Measurements from ENCODE around the gene SLC11A2.
"Not testable (repeated sequence)": the region's sequence is repeated elsewhere in the genome, so short reads cannot be mapped to it uniquely, and the experiment has no call there.

SLC11A2 gene

GRCh38 chr12:50964432-50964831 lies 61.8 kb downstream of the SLC11A2 start:
- peaks cover 4% of the 10 kb centered on the region for H3K4me1 ChIP-seq (ENCODE audit: control insufficient read depth, insufficient read depth, low read length)
- no peak overlapping the region for H3K9ac ChIP-seq (ENCODE audit: low read length)
- no peaks in the 10 kb centered on the region for H3K36me3 ChIP-seq (ENCODE audit: control insufficient read depth, insufficient read depth, low read length, severe bottlenecking)
- no peak overlapping the region for H3K4me3 ChIP-seq (ENCODE audit: low read length)
- no peaks in the 10 kb centered on the region for H3K27me3 ChIP-seq (replicated peaks; ENCODE audit: control insufficient read depth, insufficient read depth, low read length)
- no peaks in the 10 kb centered on the region for H3K9me3 ChIP-seq (ENCODE audit: control insufficient read depth, low read length)
- DNase-seq (ENCODE audit: low read depth), result no peak

DNA sequence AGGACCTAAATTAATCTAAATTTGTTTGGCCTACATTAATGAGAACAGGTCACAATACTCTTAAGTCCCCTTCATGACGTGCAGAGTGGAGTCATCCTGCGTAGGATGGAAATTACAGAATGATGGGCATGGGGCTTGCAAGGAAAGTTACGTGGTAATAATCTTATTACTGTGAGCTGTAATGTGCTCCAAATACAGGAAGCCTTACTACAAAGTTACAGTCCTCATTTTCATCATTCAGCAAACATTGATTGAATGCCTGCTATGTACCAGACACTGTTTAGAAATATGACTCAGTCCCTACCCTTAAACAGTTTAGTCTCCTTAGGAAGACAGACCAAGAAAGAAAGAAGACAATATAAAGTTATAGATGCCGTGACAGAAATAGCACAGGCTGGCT lies 64.5 kb downstream of the SLC11A2 start:
- Histone ChIP-seq H3K9me3 (ENCODE audit: control insufficient read depth, low read length) (no peaks in the 10 kb centered on the region), H3K36me3 (ENCODE audit: control insufficient read depth, insufficient read depth, low read length, severe bottlenecking) (no peaks in the 10 kb centered on the region), H3K4me1 (ENCODE audit: control insufficient read depth, insufficient read depth, low read length) (peaks cover 4% of the 10 kb centered on the region), H3K27me3 (replicated peaks; ENCODE audit: control insufficient read depth, insufficient read depth, low read length) (no peaks in the 10 kb centered on the region), H3K4me3 (ENCODE audit: low read length) (no peak overlapping the region), H3K9ac (ENCODE audit: low read length) (no peak overlapping the region)
- DNase-seq (ENCODE audit: low read depth), result peak; percentile 48

- peaks cover 4% of the 10 kb centered on the region for H3K4me1 ChIP-seq (ENCODE audit: control insufficient read depth, insufficient read depth, low read length)
- peak; percentile 16 for DNase-seq (ENCODE audit: low read depth)
- no peaks in the 10 kb centered on the region for H3K36me3 ChIP-seq (ENCODE audit: control insufficient read depth, insufficient read depth, low read length, severe bottlenecking)
- no peak overlapping the region for H3K9ac ChIP-seq (ENCODE audit: low read length)
- no peaks in the 10 kb centered on the region for H3K9me3 ChIP-seq (ENCODE audit: control insufficient read depth, low read length)
- H3K4me3 ChIP-seq (ENCODE audit: low read length), result no peak overlapping the region
- H3K27me3 ChIP-seq (replicated peaks; ENCODE audit: control insufficient read depth, insufficient read depth, low read length), result no peaks in the 10 kb centered on the region
These were observed 66.1 kb downstream of the SLC11A2 start for GRCh38 chr12:50960130-50960529.

- DNase-seq (ENCODE audit: low read depth), result no peak
- Histone ChIP-seq H3K9ac (ENCODE audit: low read length) (no peak overlapping the region), H3K4me1 (ENCODE audit: control insufficient read depth, insufficient read depth, low read length) (peaks cover 8% of the 10 kb centered on the region)
These were observed 70.5 kb downstream of the SLC11A2 start for GRCh38 chr12:50955697-50956096.

GRCh38 chr12:50955288-50955687 lies 70.9 kb downstream of the SLC11A2 start:
- Histone ChIP-seq H3K9me3 (ENCODE audit: control insufficient read depth, low read length) (no peaks in the 10 kb centered on the region), H3K4me1 (ENCODE audit: control insufficient read depth, insufficient read depth, low read length) (peaks cover 9% of the 10 kb centered on the region), H3K4me3 (ENCODE audit: low read length) (no peak overlapping the region), H3K27me3 (replicated peaks; ENCODE audit: control insufficient read depth, insufficient read depth, low read length) (no peaks in the 10 kb centered on the region), H3K36me3 (ENCODE audit: control insufficient read depth, insufficient read depth, low read length, severe bottlenecking) (no peaks in the 10 kb centered on the region), H3K9ac (ENCODE audit: low read length) (no peak overlapping the region)
- DNase-seq (ENCODE audit: low read depth), result no peak

More at GRCh38 chr12:50955697-50956096, 70.5 kb downstream of the SLC11A2 start:
- Histone ChIP-seq H3K4me3 (ENCODE audit: low read length) (no peak overlapping the region), H3K27me3 (replicated peaks; ENCODE audit: control insufficient read depth, insufficient read depth, low read length) (no peaks in the 10 kb centered on the region), H3K36me3 (ENCODE audit: control insufficient read depth, insufficient read depth, low read length, severe bottlenecking) (no peaks in the 10 kb centered on the region), H3K9me3 (ENCODE audit: control insufficient read depth, low read length) (no peaks in the 10 kb centered on the region)

- H3K4me3 ChIP-seq (ENCODE audit: low read length); H3K9me3 ChIP-seq (ENCODE audit: control insufficient read depth, low read length); H3K27me3 ChIP-seq (replicated peaks; ENCODE audit: control insufficient read depth, insufficient read depth, low read length); H3K4me1 ChIP-seq (ENCODE audit: control insufficient read depth, insufficient read depth, low read length); H3K9ac ChIP-seq (ENCODE audit: low read length); H3K36me3 ChIP-seq (ENCODE audit: control insufficient read depth, insufficient read depth, low read length, severe bottlenecking); DNase-seq (ENCODE audit: low read depth): not testable (repeated sequence)
These were observed 71.4 kb downstream of the SLC11A2 start for GRCh38 chr12:50954789-50955188.

DNA sequence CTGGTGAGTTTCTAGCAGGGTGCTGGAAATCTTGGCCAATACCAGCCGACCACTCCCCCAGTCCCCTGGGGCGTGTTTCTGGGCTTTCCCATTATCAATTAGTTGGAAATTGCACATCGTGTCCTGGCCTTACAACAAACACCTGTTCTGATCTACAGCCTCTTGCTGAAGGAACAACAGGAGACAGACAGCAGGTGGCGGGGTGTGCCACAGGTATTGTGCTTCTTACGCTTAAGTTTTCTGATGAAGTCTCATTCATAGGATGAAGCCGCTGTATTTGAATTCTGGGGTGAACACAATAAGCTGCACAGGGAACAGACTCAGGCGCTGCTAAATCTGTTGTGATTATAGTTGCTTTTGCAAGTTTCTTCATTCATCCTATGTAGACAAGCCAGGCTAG lies 73.1 kb downstream of the SLC11A2 start:
- Histone ChIP-seq H3K4me3 (ENCODE audit: low read length) (no peak overlapping the region), H3K27me3 (replicated peaks; ENCODE audit: control insufficient read depth, insufficient read depth, low read length) (no peaks in the 10 kb centered on the region), H3K4me1 (ENCODE audit: control insufficient read depth, insufficient read depth, low read length) (peaks cover 9% of the 10 kb centered on the region), H3K36me3 (ENCODE audit: control insufficient read depth, insufficient read depth, low read length, severe bottlenecking) (no peaks in the 10 kb centered on the region), H3K9ac (ENCODE audit: low read length) (no peak overlapping the region), H3K9me3 (ENCODE audit: control insufficient read depth, low read length) (no peaks in the 10 kb centered on the region)
- no peak for DNase-seq (ENCODE audit: low read depth)

GRCh38 chr12:50952510-50952909 lies 73.7 kb downstream of the SLC11A2 start, which contains the start of gene HIGD1C:
Gene HIGD1C (plus strand): TSS chr12:50952544. CDS start chr12:50953999, 1,455 bp downstream.
- H3K27me3 ChIP-seq (replicated peaks; ENCODE audit: control insufficient read depth, insufficient read depth, low read length), result no peaks in the 10 kb centered on the region
- no peak within 1 kb of the TSS for H3K9ac ChIP-seq (ENCODE audit: low read length)
- H3K4me3 ChIP-seq (ENCODE audit: low read length), result no peak within 1 kb of the TSS
- DNase-seq (ENCODE audit: low read depth), result no peak
- no peaks in the 10 kb centered on the region for H3K9me3 ChIP-seq (ENCODE audit: control insufficient read depth, low read length)
- no peaks in the 10 kb centered on the region for H3K36me3 ChIP-seq (ENCODE audit: control insufficient read depth, insufficient read depth, low read length, severe bottlenecking)
- peaks cover 12% of the 10 kb centered on the region for H3K4me1 ChIP-seq (ENCODE audit: control insufficient read depth, insufficient read depth, low read length)

DNA sequence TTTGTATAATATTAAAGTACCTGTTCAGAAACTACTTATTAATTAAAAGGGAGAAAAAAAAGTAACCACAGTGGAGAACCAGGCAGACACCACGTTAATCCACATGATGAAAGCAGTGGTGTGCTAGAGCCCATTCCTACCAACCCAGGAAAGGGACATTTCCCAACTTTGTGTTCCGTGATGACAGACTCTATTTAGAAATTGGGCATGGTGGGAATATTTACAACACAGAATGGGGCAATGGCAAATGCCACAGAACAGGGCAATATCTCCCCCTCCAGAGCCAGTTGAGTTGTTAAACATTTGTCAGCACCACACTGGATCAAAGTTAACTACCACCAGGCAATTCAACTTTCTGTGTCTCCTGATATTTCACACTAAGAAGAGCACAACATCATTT lies 75.1 kb downstream of the SLC11A2 start:
- DNase-seq (ENCODE audit: low read depth), result no peak
- Histone ChIP-seq H3K4me1 (ENCODE audit: control insufficient read depth, insufficient read depth, low read length) (peaks cover 12% of the 10 kb centered on the region), H3K9ac (ENCODE audit: low read length) (no peak overlapping the region), H3K9me3 (ENCODE audit: control insufficient read depth, low read length) (no peaks in the 10 kb centered on the region), H3K36me3 (ENCODE audit: control insufficient read depth, insufficient read depth, low read length, severe bottlenecking) (no peaks in the 10 kb centered on the region), H3K27me3 (replicated peaks; ENCODE audit: control insufficient read depth, insufficient read depth, low read length) (no peaks in the 10 kb centered on the region), H3K4me3 (ENCODE audit: low read length) (no peak overlapping the region)

GRCh38 chr12:50949801-50950302 lies 76.3 kb downstream of the SLC11A2 start:
- Histone ChIP-seq H3K36me3 (ENCODE audit: control insufficient read depth, insufficient read depth, low read length, severe bottlenecking) (no peaks in the 10 kb centered on the region), H3K4me3 (ENCODE audit: low read length) (no peak overlapping the region), H3K9ac (ENCODE audit: low read length) (no peak overlapping the region), H3K4me1 (ENCODE audit: control insufficient read depth, insufficient read depth, low read length) (peaks cover 12% of the 10 kb centered on the region), H3K27me3 (replicated peaks; ENCODE audit: control insufficient read depth, insufficient read depth, low read length) (no peaks in the 10 kb centered on the region), H3K9me3 (ENCODE audit: control insufficient read depth, low read length) (no peaks in the 10 kb centered on the region)
- no peak for DNase-seq (ENCODE audit: low read depth)

- Histone ChIP-seq H3K9ac (ENCODE audit: low read length) (no peak overlapping the region), H3K27me3 (replicated peaks; ENCODE audit: control insufficient read depth, insufficient read depth, low read length) (no peaks in the 10 kb centered on the region), H3K9me3 (ENCODE audit: control insufficient read depth, low read length) (no peaks in the 10 kb centered on the region), H3K4me3 (ENCODE audit: low read length) (no peak overlapping the region), H3K36me3 (ENCODE audit: control insufficient read depth, insufficient read depth, low read length, severe bottlenecking) (no peaks in the 10 kb centered on the region), H3K4me1 (ENCODE audit: control insufficient read depth, insufficient read depth, low read length) (peaks cover 12% of the 10 kb centered on the region)
- no peak for DNase-seq (ENCODE audit: low read depth)
These were observed 77.4 kb downstream of the SLC11A2 start for GRCh38 chr12:50948798-50949197.

DNA sequence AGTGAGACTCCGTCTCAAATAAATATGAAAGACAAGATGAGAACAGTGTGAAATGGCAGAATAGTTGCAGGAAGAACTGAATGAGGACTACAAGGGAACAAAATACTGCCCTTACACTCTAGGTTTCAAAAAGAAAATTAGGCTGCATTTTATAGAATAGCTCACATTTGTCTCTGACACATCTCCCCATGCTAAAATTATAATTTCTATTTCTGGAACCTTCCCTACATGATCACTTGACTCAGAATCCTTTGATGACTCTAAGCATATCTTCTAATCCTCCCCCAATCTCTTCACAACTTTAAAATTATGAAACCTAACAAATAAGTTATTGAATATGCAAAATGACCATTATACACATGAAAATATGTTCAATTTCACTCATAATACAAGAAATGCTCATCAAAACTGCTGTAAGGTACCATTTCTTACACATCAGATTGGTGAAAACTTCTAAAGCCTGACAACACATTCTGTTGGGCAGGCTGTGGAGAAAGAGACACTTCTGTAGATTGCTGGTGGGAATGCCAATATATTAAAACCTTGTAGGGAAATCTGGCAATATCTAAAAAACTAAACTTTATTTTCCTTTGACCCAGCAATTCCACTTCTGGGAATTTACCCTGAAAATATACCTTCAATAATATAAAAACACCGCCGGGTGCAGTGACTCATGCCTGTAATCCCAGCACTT lies 78.1 kb downstream of the SLC11A2 start:
- DNase-seq (ENCODE audit: low read depth), result no peak
- Histone ChIP-seq H3K9me3 (ENCODE audit: control insufficient read depth, low read length) (no peaks in the 10 kb centered on the region), H3K4me1 (ENCODE audit: control insufficient read depth, insufficient read depth, low read length) (peaks cover 12% of the 10 kb centered on the region), H3K4me3 (ENCODE audit: low read length) (no peak overlapping the region), H3K36me3 (ENCODE audit: control insufficient read depth, insufficient read depth, low read length, severe bottlenecking) (no peaks in the 10 kb centered on the region), H3K9ac (ENCODE audit: low read length) (no peak overlapping the region), H3K27me3 (replicated peaks; ENCODE audit: control insufficient read depth, insufficient read depth, low read length) (no peaks in the 10 kb centered on the region)

All from adipocyte (in vitro differentiated cells).